ENCODE results near the gene TIFAB.

Gene TIFAB

GRCh38 chr5:135417083-135417482 is 35.1 kb downstream of the TIFAB start:
- no peak for DNase-seq

- DNase-seq: no peak
Observed at GRCh38 chr5:135405082-135405481, 47.1 kb downstream of the TIFAB start.

- DNase-seq: no peak
Observed at GRCh38 chr5:135402031-135402430, 50.1 kb downstream of the TIFAB start.

- DNase-seq: no peak
Observed at GRCh38 chr5:135400866-135401265, 51.3 kb downstream of the TIFAB start.

- DNase-seq: no peak
Observed at GRCh38 chr5:135399794-135400542, 52.2 kb downstream of the TIFAB start.

- peak; percentile 83 for DNase-seq
Observed at GRCh38 chr5:135398855-135399793, 53.0 kb downstream of the TIFAB start, which contains the start of gene MACROH2A1. Gene MACROH2A1 (minus strand): TSS chr5:135399231. CDS start chr5:135389093, 10,138 bp downstream.

- DNase-seq: peak; percentile 52
Observed at GRCh38 chr5:135398160-135398854, 53.8 kb downstream of the TIFAB start.

Measured in CD4-positive, alpha-beta T cell treated with Interleukin-21 for 1 hour (primary cell).